Right atrium auricular region (tissue), 2 donors: ENCODE data around the gene GRIP1. TPM values are rescaled to one million over a fixed set of nuclear protein-coding genes. Genes with fewer than 3 reads are reported as not detected.

ENCODE experiments used
- DNase-seq: peaks from one replicate; pipeline ENCODE4 v3.0.0-alpha.2; 2019; ENCODE audit warnings: low spot score
- H3K27ac ChIP-seq, 2 donors: fragments of 200-600 bp; sonication (generic); 1 replicate in 1 of 2; 2 replicates in 1 of 2; pipeline ENCODE4 v1.5.1; 2016 to 2019
- H3K27me3 ChIP-seq, 2 donors: fragments of 200-600 bp; sonication (generic); one replicate each; pipeline versions ENCODE4 v1.5.1 to v1.6.0; 2017 to 2019
- H3K36me3 ChIP-seq: fragments of 200-600 bp; sonication (generic); one replicate; pipeline ENCODE4 v1.5.1; 2016
- H3K4me1 ChIP-seq, 2 donors: fragments of 200-600 bp; sonication (generic); one replicate each; pipeline versions ENCODE4 v1.5.1 to v1.6.0; 2017 to 2019
- H3K4me3 ChIP-seq, 2 donors: fragments of 200-600 bp; sonication (generic); 1 replicate in 1 of 2; 2 replicates in 1 of 2; pipeline ENCODE4 v1.5.1; 2017 to 2019; ENCODE audit warnings: mild to moderate bottlenecking in 1 of 2, moderate library complexity in 1 of 2
- H3K9me3 ChIP-seq, 2 donors: fragments of 200-600 bp; sonication (generic); one replicate each; pipeline ENCODE4 v1.5.1; 2019
- CTCF ChIP-seq, 2 donors: fragments of 200-600 bp; sonication (generic); IDR thresholded peaks; one replicate each; pipeline ENCODE4 v1.5.1; 2019; ENCODE audit warnings: antibody characterized with exemption in 2 of 2
- total RNA-seq, 2 donors: library from RNA; depleted of rRNA; stranded (reverse); fragments of >200 nt; gene quantifications; one replicate each; pipeline ENCODE4 v1.1.0, GENCODE V29; 2016

The GRIP1 gene
- total RNA-seq, 2 donors from 2014 or later, result 5.3 to 12.6 TPM

GRCh38 chr12:66497008-66497897, 181.6 kb downstream of the GRIP1 start:
- no peaks in the 10 kb centered on the region for H3K27me3 ChIP-seq
- no peaks in the 10 kb centered on the region for H3K9me3 ChIP-seq
- DNase-seq, result no peak
- H3K36me3 ChIP-seq, result no peaks in the 10 kb centered on the region
- TF ChIP-seq CTCF (IDR thresholded peaks at IDR 0.05), result no peak
- no peaks in the 10 kb centered on the region for H3K4me1 ChIP-seq
- H3K4me3 ChIP-seq, result no peak overlapping the region
- H3K27ac ChIP-seq, result no peak overlapping the region

GRCh38 chr12:66496595-66496994, 182.3 kb downstream of the GRIP1 start:
- no peak for TF ChIP-seq CTCF (IDR thresholded peaks at IDR 0.05)
- Histone ChIP-seq H3K27ac (no peak overlapping the region), H3K36me3 (no peaks in the 10 kb centered on the region)

GRCh38 chr12:66495709-66496108, 183.2 kb downstream of the GRIP1 start:
- H3K36me3 ChIP-seq, result no peaks in the 10 kb centered on the region
- H3K27me3 ChIP-seq, result no peaks in the 10 kb centered on the region
- DNase-seq, result no peak
- no peak for TF ChIP-seq CTCF (IDR thresholded peaks at IDR 0.05)
- H3K4me1 ChIP-seq, result no peaks in the 10 kb centered on the region
- no peaks in the 10 kb centered on the region for H3K9me3 ChIP-seq
- no peak overlapping the region for H3K27ac ChIP-seq
- no peak overlapping the region for H3K4me3 ChIP-seq

More at GRCh38 chr12:66496595-66496994, 182.3 kb downstream of the GRIP1 start:
- Histone ChIP-seq H3K27me3 (no peaks in the 10 kb centered on the region), H3K4me1 (no peaks in the 10 kb centered on the region), H3K9me3 (no peaks in the 10 kb centered on the region), H3K4me3 (no peak overlapping the region)
- no peak for DNase-seq

GRCh38 chr12:66493819-66494218, 185.1 kb downstream of the GRIP1 start:
- no peak overlapping the region for H3K27ac ChIP-seq
- no peak overlapping the region for H3K4me3 ChIP-seq
- no peaks in the 10 kb centered on the region for H3K4me1 ChIP-seq
- H3K36me3 ChIP-seq, result no peaks in the 10 kb centered on the region
- TF ChIP-seq CTCF (IDR thresholded peaks at IDR 0.05), result no peak
- DNase-seq, result no peak
- H3K27me3 ChIP-seq, result no peaks in the 10 kb centered on the region
- H3K9me3 ChIP-seq, result no peaks in the 10 kb centered on the region

GRCh38 chr12:66491853-66492252, 187.0 kb downstream of the GRIP1 start:
- no peak for TF ChIP-seq CTCF (IDR thresholded peaks at IDR 0.05)
- no peak for DNase-seq
- Histone ChIP-seq H3K27me3 (no peaks in the 10 kb centered on the region), H3K9me3 (no peaks in the 10 kb centered on the region), H3K4me3 (no peak overlapping the region), H3K27ac (no peak overlapping the region), H3K4me1 (no peaks in the 10 kb centered on the region), H3K36me3 (no peaks in the 10 kb centered on the region)
